Mammary epithelial cell (primary cell): ENCODE data around the gene AIFM2.

Experiments
- CTCF ChIP-seq, 2 donors: IDR thresholded peaks in 1 of 2; conservative IDR thresholded peaks in 1 of 2; 2 replicates each; pipeline ENCODE4 v1.5.1; 2011 to 2012; ENCODE audit warnings: inconsistent platforms in 2 of 2, low read length in 2 of 2, mild to moderate bottlenecking in 2 of 2, control low read depth in 1 of 2, low read depth in 1 of 2; ENCODE audit not compliant: insufficient read depth in 1 of 2; ENCODE audit errors: extremely low read depth in 1 of 2
- EZH2 ChIP-seq: IDR thresholded peaks from 2 replicates; pipeline ENCODE4 v1.6.1; 2012; ENCODE audit warnings: low read length, inconsistent platforms, borderline replicate concordance

- TF ChIP-seq EZH2 (no peak), CTCF (conservative IDR thresholded peaks at IDR 0.05 in 1 of 2, IDR thresholded peaks at IDR 0.05 in 1 of 2; ENCODE audit: extremely low read depth in 1 of 2, insufficient read depth in 1 of 2, low read depth in 1 of 2, low read length in 2 of 2) (no peak)
Observed at GRCh38 chr10:70148516-70148915, 15.9 kb upstream of the AIFM2 start.
